HG03575 (cell line): Measurements from ENCODE around the gene OR2F1.

Source experiments
- ATAC-seq: cut with Tn5 transposase; IDR thresholded peaks from one replicate; pipeline ENCODE4 v1.9.1; 2021; ENCODE audit not compliant: unreplicated experiment, insufficient number of reproducible peaks, low FRiP score; ENCODE audit errors: extremely low read depth

The OR2F1 gene

GRCh38 chr7:143954544-143954943 lies at the start of gene OR2F1:
Gene OR2F1 (plus strand): TSS chr7:143954844. CDS start chr7:143959971, 5,127 bp downstream.
- ATAC-seq = no peak

GRCh38 chr7:143905509-143905908 lies 49.1 kb upstream of the OR2F1 start:
- no peak for ATAC-seq

GRCh38 chr7:143906151-143906550 lies 48.5 kb upstream of the OR2F1 start:
- no peak for ATAC-seq

- no peak for ATAC-seq
Measured at GRCh38 chr7:143906895-143907294, 47.7 kb upstream of the OR2F1 start.

- ATAC-seq = no peak
Measured at GRCh38 chr7:143908120-143908519, 46.5 kb upstream of the OR2F1 start.

- no peak for ATAC-seq
Measured at GRCh38 chr7:143909863-143910262, 44.8 kb upstream of the OR2F1 start.

- no peak for ATAC-seq
Measured at GRCh38 chr7:143910473-143911248, 44.0 kb upstream of the OR2F1 start.

GRCh38 chr7:143913945-143914615 lies 40.6 kb upstream of the OR2F1 start:
- ATAC-seq = no peak

GRCh38 chr7:143914938-143915652 lies 39.5 kb upstream of the OR2F1 start:
- ATAC-seq = no peak

- no peak for ATAC-seq
Measured at GRCh38 chr7:143924851-143925250, 29.8 kb upstream of the OR2F1 start.

- ATAC-seq = no peak
Measured at GRCh38 chr7:143929224-143929920, 25.3 kb upstream of the OR2F1 start.

GRCh38 chr7:143931739-143932138 lies 22.9 kb upstream of the OR2F1 start:
- ATAC-seq = no peak

- no peak for ATAC-seq
Measured at GRCh38 chr7:143934526-143935325, 19.9 kb upstream of the OR2F1 start, which contains the start of gene OR2F2. Gene OR2F2 (plus strand): TSS chr7:143935233. CDS start chr7:143935233, 0 bp downstream.

GRCh38 chr7:143936087-143937009 lies 18.3 kb upstream of the OR2F1 start:
- ATAC-seq = no peak

- ATAC-seq = no peak
Measured at GRCh38 chr7:143938379-143939243, 16.0 kb upstream of the OR2F1 start.

GRCh38 chr7:143945423-143945822 lies 9.2 kb upstream of the OR2F1 start:
- ATAC-seq = no peak

- ATAC-seq = no peak
Measured at GRCh38 chr7:143947111-143947510, 7.5 kb upstream of the OR2F1 start.
